Measurements from ENCODE around the gene APOBEC3H. TPM values are rescaled to one million over a fixed set of nuclear protein-coding genes. Genes with fewer than 3 reads are reported as not detected.

Gene APOBEC3H
- total and polyA plus RNA-seq, 2 donors (not counting 3 experiments of a cell fraction or from before 2014, with no cell fraction given) = not detected

- H3K9me1 ChIP-seq (replicated peaks; ENCODE audit: control insufficient read depth, extremely low read depth, insufficient read depth, low read length) = no peaks in the 10 kb centered on the region
- no TSS peak for BruUV-seq (replicated peaks)
- dilution Hi-C loops (cut with MboI; ENCODE audit: extremely low pct_ligation_motif_present, low sequenced_read_pairs) = no loop called here
Measured at GRCh38 chr22:39109361-39109760, 12.3 kb downstream of the APOBEC3H start.

More at GRCh38 chr22:39109361-39109760, 12.3 kb downstream of the APOBEC3H start:
- TF ChIP-seq MAX (IDR thresholded peaks at IDR 0.05; ENCODE audit: insufficient read depth, insufficient read length) (no peak), FOS (IDR thresholded peaks at IDR 0.05; ENCODE audit: borderline replicate concordance, insufficient read depth, low read length) (no peak), POLR2A (IDR thresholded peaks at IDR 0.05; ENCODE audit: low read depth, low read length) (no peak), MYC (IDR thresholded peaks at IDR 0.05; ENCODE audit: low read depth, low read length) (no peak), JUN (IDR thresholded peaks at IDR 0.05; ENCODE audit: borderline replicate concordance, insufficient read depth, insufficient read length, low read depth) (no peak), GATA2 (IDR thresholded peaks at IDR 0.05; ENCODE audit: insufficient read depth, insufficient read length, low read depth, low read length) (no peak), CTCF (IDR thresholded peaks at IDR 0.05; ENCODE audit: extremely low read depth in 1 of 2, insufficient read depth in 1 of 2, low read depth in 1 of 2, low read length in 2 of 2) (no peak), EZH2 (IDR thresholded peaks at IDR 0.05; ENCODE audit: borderline replicate concordance, low read depth, low read length, severe bottlenecking) (no peak), POLR2AphosphoS5 (IDR thresholded peaks at IDR 0.05; ENCODE audit: insufficient read depth, low read depth, low read length) (no peak)
- POLR2A ChIA-PET = no interaction called here
- no peaks in the 10 kb centered on the region for H3K36me3 ChIP-seq (ENCODE audit: control insufficient read depth in 2 of 2, extremely low read depth in 1 of 2, insufficient read depth in 2 of 2, low read length in 2 of 2)
- H3K27me3 ChIP-seq (ENCODE audit: control insufficient read depth in 2 of 2, insufficient read depth in 2 of 2, low read length in 2 of 2) = peaks cover 8 to 13% of the 10 kb centered on the region in 2 experiments
- H3K9ac ChIP-seq (replicated peaks; ENCODE audit: extremely low read depth, insufficient read depth, low read length) = no peak overlapping the region
- CTCF ChIA-PET = interaction anchor here (1.3 to 1.8 kb wide), 3 partner anchors 12 to 341 kb away, joined by 3 to 6 read pairs (median 4); no protein-coding TSS in a partner anchor
- DNase-seq (ENCODE audit: low read depth, low spot score) = no peak
- intact Hi-C loops (cut with micrococcal nuclease) = no loop called here
- H2AFZ ChIP-seq (ENCODE audit: low read depth, low read length) = no peak overlapping the region
- no peaks in the 10 kb centered on the region for H3K4me1 ChIP-seq (ENCODE audit: control insufficient read depth, extremely low read depth, insufficient read depth, low read length)
- H3K79me2 ChIP-seq (ENCODE audit: control insufficient read depth, insufficient read depth, low read length) = no peaks in the 10 kb centered on the region
- no peak for FAIRE-seq
- H3K9me3 ChIP-seq (replicated peaks; ENCODE audit: control insufficient read depth, insufficient read depth, low read length) = no peaks in the 10 kb centered on the region
- no peak overlapping the region for H3K27ac ChIP-seq (ENCODE audit: insufficient read depth, low read depth, low read length)
- H3K4me2 ChIP-seq (ENCODE audit: insufficient read depth, low read length) = no peak overlapping the region
- H3K4me3 ChIP-seq (replicated peaks in 1 of 3; ENCODE audit: insufficient read depth in 1 of 3, low read depth in 1 of 3, low read length in 3 of 3) = no peak overlapping the region
- H4K20me1 ChIP-seq (replicated peaks; ENCODE audit: control insufficient read depth, extremely low read depth, insufficient read depth, low read length) = no peaks in the 10 kb centered on the region
